NOMO-1 treated with dmso at 0.1 percent for 144 hours (cell line): ENCODE results near the gene EYA4.
"Not testable (repeated sequence)": the region's sequence is repeated elsewhere in the genome, so short reads cannot be mapped to it uniquely, and the experiment has no call there.

Experiments
- DNase-seq: peaks from one replicate; lab custom pipeline; 2025; ENCODE audit not compliant: unreplicated experiment; lab: John Stamatoyannopoulos, UW

EYA4 gene

GRCh38 chr6:133554121-133554520, 313.0 kb downstream of the EYA4 start:
- not testable (repeated sequence) for DNase-seq

- DNase-seq = no peak
Measured at GRCh38 chr6:133555685-133556084, 314.5 kb downstream of the EYA4 start.

GRCh38 chr6:133559926-133560325, 318.8 kb downstream of the EYA4 start:
- DNase-seq = no peak

GRCh38 chr6:133567636-133568035, 326.5 kb downstream of the EYA4 start:
- no peak for DNase-seq

- no peak for DNase-seq
Measured at GRCh38 chr6:133568970-133569889, 328.1 kb downstream of the EYA4 start.

GRCh38 chr6:133571681-133572080, 330.5 kb downstream of the EYA4 start:
- DNase-seq = no peak

GRCh38 chr6:133577851-133578250, 336.7 kb downstream of the EYA4 start:
- no peak for DNase-seq
